Nephron progenitor cell (in vitro differentiated cells): ENCODE data around the gene AMFR.
"Not testable (repeated sequence)": the region's sequence is repeated elsewhere in the genome, so short reads cannot be mapped to it uniquely, and the experiment has no call there.

Experiments used
- DNase-seq: peaks from one replicate; pipeline ENCODE4 v3.0.0; 2021
- H3K27ac Mint-ChIP-seq: 2 replicates; pipeline ENCODE4 v1.8.0; 2021; ENCODE audit warnings: mild to moderate bottlenecking, moderate library complexity, mixed read lengths
- H3K27me3 Mint-ChIP-seq: 2 replicates; pipeline ENCODE4 v1.8.0; 2021; ENCODE audit warnings: mild to moderate bottlenecking, low read depth, mixed read lengths; ENCODE audit not compliant: poor library complexity
- H3K36me3 Mint-ChIP-seq: 2 replicates; pipeline ENCODE4 v1.8.0; 2021; ENCODE audit warnings: low read depth, mixed read lengths
- H3K4me1 Mint-ChIP-seq: 2 replicates; pipeline ENCODE4 v1.8.0; 2021; ENCODE audit warnings: mixed read lengths
- H3K4me3 Mint-ChIP-seq: 2 replicates; pipeline ENCODE4 v1.8.0; 2021; ENCODE audit warnings: mild to moderate bottlenecking, moderate library complexity, mixed read lengths
- H3K9me3 Mint-ChIP-seq: 2 replicates; pipeline ENCODE4 v1.8.0; 2021; ENCODE audit warnings: mild to moderate bottlenecking, moderate library complexity, mixed read lengths
- CTCF ChIP-seq: fragments of 200-600 bp; sonication (generic); IDR thresholded peaks from 2 replicates; pipeline ENCODE4 v1.5.0; 2021; ENCODE audit warnings: antibody characterized with exemption

The AMFR gene

GRCh38 chr16:56387396-56387795 is 37.9 kb downstream of the AMFR start:
- Mint-ChIP-seq H3K4me3 (no peak overlapping the region), H3K9me3 (peaks cover 33% of the 10 kb centered on the region), H3K27me3 (no peaks in the 10 kb centered on the region), H3K27ac (no peak overlapping the region), H3K4me1 (peaks cover 23% of the 10 kb centered on the region), H3K36me3 (peaks cover 86% of the 10 kb centered on the region)
- DNase-seq, result no peak
- TF ChIP-seq CTCF, result no peak

- H3K27ac Mint-ChIP-seq, result no peak overlapping the region
Observed at GRCh38 chr16:56384074-56384721, 41.1 kb downstream of the AMFR start.

GRCh38 chr16:56382901-56383355 is 42.4 kb downstream of the AMFR start:
- Mint-ChIP-seq H3K27ac (peak overlapping the region; percentile 4), H3K36me3 (peaks cover 91% of the 10 kb centered on the region), H3K4me1 (peaks cover 23% of the 10 kb centered on the region), H3K9me3 (peaks cover 61% of the 10 kb centered on the region), H3K27me3 (peaks cover 4% of the 10 kb centered on the region), H3K4me3 (no peak overlapping the region)
- DNase-seq, result no peak
- no peak for TF ChIP-seq CTCF

More at GRCh38 chr16:56384074-56384721, 41.1 kb downstream of the AMFR start:
- peaks cover 86% of the 10 kb centered on the region for H3K36me3 Mint-ChIP-seq
- no peak overlapping the region for H3K4me3 Mint-ChIP-seq
- H3K27me3 Mint-ChIP-seq, result peaks cover 2% of the 10 kb centered on the region
- peaks cover 23% of the 10 kb centered on the region for H3K4me1 Mint-ChIP-seq
- peaks cover 48% of the 10 kb centered on the region for H3K9me3 Mint-ChIP-seq
- no peak for TF ChIP-seq CTCF
- no peak for DNase-seq

GRCh38 chr16:56382459-56382858 is 42.9 kb downstream of the AMFR start:
- Mint-ChIP-seq H3K9me3 (peaks cover 65% of the 10 kb centered on the region), H3K27me3 (peaks cover 4% of the 10 kb centered on the region), H3K27ac (no peak overlapping the region), H3K36me3 (peaks cover 91% of the 10 kb centered on the region), H3K4me1 (peaks cover 23% of the 10 kb centered on the region), H3K4me3 (no peak overlapping the region)
- no peak for DNase-seq
- no peak for TF ChIP-seq CTCF

GRCh38 chr16:56380778-56381485 is 44.4 kb downstream of the AMFR start:
- H3K9me3 Mint-ChIP-seq, result peaks cover 69% of the 10 kb centered on the region

GRCh38 chr16:56379044-56379443 is 46.3 kb downstream of the AMFR start:
- Mint-ChIP-seq H3K9me3 (peaks cover 81% of the 10 kb centered on the region), H3K36me3 (peaks cover 100% of the 10 kb centered on the region), H3K4me1 (peaks cover 19% of the 10 kb centered on the region)
- H3K4me3 Mint-ChIP-seq, DNase-seq, H3K27ac Mint-ChIP-seq, H3K27me3 Mint-ChIP-seq: not testable (repeated sequence)

More at GRCh38 chr16:56380778-56381485, 44.4 kb downstream of the AMFR start:
- not testable (repeated sequence) for H3K27ac Mint-ChIP-seq, DNase-seq, H3K4me3 Mint-ChIP-seq, H3K27me3 Mint-ChIP-seq
- peaks cover 20% of the 10 kb centered on the region for H3K4me1 Mint-ChIP-seq
- peaks cover 98% of the 10 kb centered on the region for H3K36me3 Mint-ChIP-seq

GRCh38 chr16:56375792-56376191 is 49.6 kb downstream of the AMFR start:
- Mint-ChIP-seq H3K36me3 (peaks cover 77% of the 10 kb centered on the region), H3K9me3 (peaks cover 59% of the 10 kb centered on the region)

More at GRCh38 chr16:56375792-56376191, 49.6 kb downstream of the AMFR start:
- H3K27me3 Mint-ChIP-seq, H3K27ac Mint-ChIP-seq, DNase-seq, H3K4me3 Mint-ChIP-seq: not testable (repeated sequence)
- H3K4me1 Mint-ChIP-seq, result peaks cover 39% of the 10 kb centered on the region
